Germinal center (tissue), 1 donor: ENCODE results near the gene TET2.

ENCODE experiments used
- DNase-seq: peaks from one replicate; pipeline ENCODE4 v3.0.0; 2012; ENCODE audit warnings: mixed read lengths, low spot score

Gene TET2

GRCh38 chr4:105184316-105184980 is 37.8 kb downstream of the TET2 start:
- DNase-seq, result no peak

DNA sequence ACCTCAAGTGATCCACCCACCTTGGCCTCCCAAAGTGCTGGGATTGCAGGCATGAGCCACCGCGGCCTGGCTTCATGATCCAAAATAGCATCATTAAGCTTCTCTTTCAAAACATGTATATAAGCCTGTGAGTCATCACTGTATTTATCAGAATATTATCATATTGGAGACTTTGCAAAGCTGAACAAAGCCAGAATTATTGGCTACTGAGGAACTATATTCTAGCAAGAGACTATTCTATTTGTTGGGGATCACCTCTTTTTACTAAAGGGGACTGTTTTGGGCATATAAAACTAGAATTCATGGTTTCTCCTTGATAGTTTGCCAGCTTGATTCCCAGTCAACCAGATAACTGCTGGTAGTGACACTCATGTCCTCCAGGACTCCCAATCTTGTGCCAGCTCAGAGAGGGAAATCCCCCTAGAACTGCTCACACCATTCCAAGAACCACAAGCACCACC is 40.1 kb downstream of the TET2 start:
- no peak for DNase-seq

DNA sequence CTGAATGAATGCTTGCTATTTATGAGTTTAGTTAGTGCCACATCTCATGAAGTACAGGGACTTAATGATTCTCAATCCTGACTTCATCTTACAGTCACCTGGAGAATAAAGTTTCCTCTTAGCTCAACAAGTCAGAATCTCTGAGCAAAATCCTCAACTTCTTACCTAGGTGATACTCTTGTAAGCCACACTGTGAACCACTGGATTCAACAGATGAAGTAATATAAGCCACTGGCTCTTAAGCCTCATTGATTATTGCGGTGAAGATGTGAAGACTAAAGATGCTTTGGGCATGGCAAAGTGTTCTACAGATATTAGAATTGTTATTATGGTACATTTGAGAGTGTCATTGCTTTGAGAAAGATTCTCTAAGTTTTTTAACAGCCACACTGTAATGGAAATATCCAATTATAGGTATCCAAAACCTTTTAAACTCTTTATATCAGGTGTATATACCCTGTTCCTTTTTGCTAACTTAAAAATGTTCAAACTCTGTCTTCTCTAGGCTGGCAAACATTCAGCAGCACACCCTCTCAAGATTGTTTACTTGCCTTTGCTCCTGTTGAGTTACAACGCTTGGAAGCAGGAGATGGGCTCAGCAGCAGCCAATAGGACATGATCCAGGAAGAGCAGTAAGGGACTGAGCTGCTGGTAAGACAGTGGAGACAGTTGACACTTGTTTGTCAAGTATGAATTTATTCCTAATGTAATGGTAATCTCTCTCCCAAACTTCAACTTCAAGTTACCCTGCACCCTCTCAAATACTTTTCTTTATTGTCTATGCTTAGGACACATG is 43.4 kb downstream of the TET2 start:
- DNase-seq, result no peak

- DNase-seq, result no peak
These were observed 45.0 kb downstream of the TET2 start for GRCh38 chr4:105191621-105192210.

GRCh38 chr4:105192474-105192873 is 45.8 kb downstream of the TET2 start:
- no peak for DNase-seq

GRCh38 chr4:105192910-105193309 is 46.2 kb downstream of the TET2 start:
- DNase-seq, result no peak

GRCh38 chr4:105193536-105193935 is 46.9 kb downstream of the TET2 start:
- DNase-seq, result no peak

DNA sequence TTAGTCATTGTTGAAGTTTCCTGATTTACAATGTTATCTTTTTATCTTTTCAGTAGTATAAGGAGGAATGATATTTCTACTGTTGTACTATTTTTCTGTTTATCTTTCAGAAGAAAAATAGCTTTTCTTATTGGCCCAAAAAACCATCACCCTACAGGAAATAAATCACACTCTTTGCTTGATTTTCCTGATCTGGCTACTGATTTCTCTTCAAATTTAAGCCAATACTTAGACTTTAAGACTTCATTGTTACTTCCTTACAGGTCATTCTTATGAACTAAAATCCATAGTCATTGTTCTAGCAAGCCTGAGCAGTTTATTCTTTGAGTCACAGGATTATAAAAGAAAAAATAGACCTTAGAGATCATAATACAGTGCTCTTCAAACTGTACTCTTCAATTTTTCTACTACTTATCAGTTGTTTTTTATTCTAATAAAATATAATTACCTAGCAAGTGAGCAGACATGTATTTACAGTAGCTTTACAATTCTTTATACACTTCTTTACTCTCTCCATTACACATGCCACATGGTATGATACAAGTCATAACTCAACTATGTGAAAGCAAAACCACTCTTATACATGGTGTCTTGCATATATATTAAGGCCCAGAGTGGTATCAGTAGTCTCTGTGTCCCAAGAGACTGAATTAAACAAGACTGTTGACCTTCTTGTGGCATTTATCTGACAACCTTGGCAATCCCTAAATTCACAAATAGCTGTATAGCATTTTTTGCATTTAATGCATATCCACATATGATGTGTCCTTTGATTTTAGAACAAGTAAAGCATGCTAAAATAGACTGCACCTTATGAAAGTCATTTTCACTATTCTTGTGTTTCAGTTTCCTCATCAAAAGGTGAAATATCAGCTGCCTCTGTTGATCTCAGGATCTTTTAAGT is 47.9 kb downstream of the TET2 start:
- DNase-seq, result no peak

- DNase-seq, result peak; percentile 5
These were observed 50.0 kb downstream of the TET2 start for GRCh38 chr4:105196523-105197145.

- no peak for DNase-seq
These were observed 51.1 kb downstream of the TET2 start for GRCh38 chr4:105197777-105198176.

- no peak for DNase-seq
These were observed 51.9 kb downstream of the TET2 start for GRCh38 chr4:105198541-105198940.

DNA sequence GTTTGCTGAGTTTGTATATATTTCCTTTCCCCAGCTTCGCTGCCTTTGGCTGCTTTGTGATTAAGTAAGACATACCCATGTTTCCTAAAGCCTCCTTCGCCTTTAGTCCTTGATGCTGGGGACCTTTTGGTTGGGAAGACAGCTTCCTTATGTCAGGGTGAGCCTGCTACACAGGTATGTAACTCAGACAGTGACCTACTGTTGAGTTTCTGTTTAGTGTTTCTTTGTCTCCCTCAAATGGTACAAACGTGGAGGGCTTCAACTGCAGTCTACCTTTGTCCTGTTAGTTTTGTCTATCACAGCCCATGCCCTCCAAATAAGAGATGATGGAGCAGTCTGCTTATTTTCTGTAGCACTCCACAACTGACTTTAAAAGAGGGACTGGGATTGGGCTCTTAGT is 59.5 kb downstream of the TET2 start:
- no peak for DNase-seq

- DNase-seq, result no peak
These were observed 60.7 kb downstream of the TET2 start for GRCh38 chr4:105207386-105207785.

- DNase-seq, result no peak
These were observed 61.9 kb downstream of the TET2 start for GRCh38 chr4:105208561-105208960.

DNA sequence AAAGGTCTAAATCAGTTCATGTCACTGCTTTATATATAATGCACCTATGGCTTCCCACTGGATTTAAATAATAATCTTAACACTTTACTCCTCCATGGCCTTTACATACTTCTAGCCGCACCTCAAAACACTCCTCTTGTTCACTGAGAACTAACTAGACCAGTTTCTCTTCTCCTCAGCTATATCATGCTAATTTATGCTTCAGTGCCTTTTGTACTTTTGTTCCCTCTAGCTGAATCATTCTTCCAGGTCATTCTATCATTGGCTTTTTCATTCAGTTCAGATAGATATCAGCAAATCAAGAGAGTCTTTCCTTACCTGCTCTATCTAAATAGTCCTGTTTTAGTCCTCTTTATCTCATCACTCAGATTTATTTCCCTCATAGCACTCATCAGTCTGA is 64.2 kb downstream of the TET2 start:
- DNase-seq, result no peak

DNA sequence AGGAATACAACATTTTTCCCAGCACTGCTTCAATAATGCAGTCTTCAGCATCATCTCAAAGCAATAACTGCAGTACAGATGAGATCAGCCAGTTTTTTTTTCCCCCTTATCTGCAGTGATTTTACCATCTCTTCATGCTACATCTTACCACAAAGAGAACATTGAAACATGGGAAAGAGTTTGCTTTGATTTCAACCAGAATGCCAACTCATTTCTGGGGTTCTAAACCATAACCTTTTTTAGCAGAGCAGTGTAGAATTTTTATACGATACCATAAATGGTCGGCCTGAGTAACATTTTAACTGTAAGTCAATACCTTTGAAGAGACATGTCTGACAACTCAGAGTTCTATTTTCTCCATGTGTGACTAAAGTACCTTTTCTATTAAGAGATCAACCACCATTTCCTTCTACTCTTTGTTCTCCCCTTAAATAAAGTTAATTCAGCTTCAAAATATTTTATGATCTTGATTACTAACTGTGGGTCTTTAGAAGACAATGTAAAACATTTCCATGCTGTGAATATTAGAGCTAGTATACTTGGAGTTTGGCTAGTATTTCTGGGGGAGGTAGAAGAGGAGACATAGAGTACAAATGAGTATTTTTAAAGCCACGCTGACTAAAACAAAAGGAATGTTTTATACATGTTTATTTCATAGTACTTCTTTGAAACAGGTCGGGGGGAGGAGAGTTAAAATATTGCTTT is 69.1 kb downstream of the TET2 start:
- no peak for DNase-seq

- DNase-seq, result no peak
These were observed 78.8 kb downstream of the TET2 start for GRCh38 chr4:105225500-105225899.

GRCh38 chr4:105227054-105227453 is 80.4 kb downstream of the TET2 start:
- DNase-seq, result no peak

DNA sequence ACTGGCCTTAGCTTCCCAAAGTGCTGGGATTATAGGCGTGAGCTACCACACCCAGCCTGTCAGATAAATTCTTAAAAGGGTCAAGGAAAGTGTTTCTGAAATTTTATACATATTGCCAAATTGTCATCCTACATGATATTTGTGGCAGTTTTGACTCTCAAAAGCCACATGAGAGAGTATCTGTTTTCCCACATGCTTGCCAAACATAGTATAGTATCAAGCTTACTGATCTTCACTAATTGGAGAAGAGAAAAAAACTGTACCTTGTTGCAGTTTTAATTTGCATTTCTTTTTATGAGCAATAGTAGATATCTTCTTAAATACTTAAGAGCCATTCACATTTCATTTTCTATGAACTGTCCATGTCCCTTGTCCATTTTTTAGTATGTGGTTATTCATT is 83.6 kb downstream of the TET2 start:
- no peak for DNase-seq

- DNase-seq, result no peak
These were observed 85.7 kb downstream of the TET2 start for GRCh38 chr4:105232374-105232773.

- no peak for DNase-seq
These were observed 87.9 kb downstream of the TET2 start for GRCh38 chr4:105234582-105234981.
